ENCODE results near the gene KCNJ11.

- no peak for TF ChIP-seq CTCF (conservative IDR thresholded peaks at IDR 0.05)
- no peak for TF ChIP-seq ZFX (IDR thresholded peaks at IDR 0.05)
Observed at GRCh38 chr11:17428261-17428660, 39.8 kb upstream of the KCNJ11 start.

Data from C4-2B (cell line).